GM19468 (cell line): ENCODE results near the gene MACROD2.
A peak's percentile ranks its signal among the peaks of the same experiment; 100 is the strongest.

Experiments used
- ATAC-seq: cut with Tn5 transposase; IDR thresholded peaks from one replicate; pipeline ENCODE4 v1.9.1; 2021; ENCODE audit warnings: mild to moderate bottlenecking, moderate library complexity, moderate number of reproducible peaks; ENCODE audit not compliant: unreplicated experiment; ENCODE audit errors: extremely low read depth

Gene MACROD2

DNA sequence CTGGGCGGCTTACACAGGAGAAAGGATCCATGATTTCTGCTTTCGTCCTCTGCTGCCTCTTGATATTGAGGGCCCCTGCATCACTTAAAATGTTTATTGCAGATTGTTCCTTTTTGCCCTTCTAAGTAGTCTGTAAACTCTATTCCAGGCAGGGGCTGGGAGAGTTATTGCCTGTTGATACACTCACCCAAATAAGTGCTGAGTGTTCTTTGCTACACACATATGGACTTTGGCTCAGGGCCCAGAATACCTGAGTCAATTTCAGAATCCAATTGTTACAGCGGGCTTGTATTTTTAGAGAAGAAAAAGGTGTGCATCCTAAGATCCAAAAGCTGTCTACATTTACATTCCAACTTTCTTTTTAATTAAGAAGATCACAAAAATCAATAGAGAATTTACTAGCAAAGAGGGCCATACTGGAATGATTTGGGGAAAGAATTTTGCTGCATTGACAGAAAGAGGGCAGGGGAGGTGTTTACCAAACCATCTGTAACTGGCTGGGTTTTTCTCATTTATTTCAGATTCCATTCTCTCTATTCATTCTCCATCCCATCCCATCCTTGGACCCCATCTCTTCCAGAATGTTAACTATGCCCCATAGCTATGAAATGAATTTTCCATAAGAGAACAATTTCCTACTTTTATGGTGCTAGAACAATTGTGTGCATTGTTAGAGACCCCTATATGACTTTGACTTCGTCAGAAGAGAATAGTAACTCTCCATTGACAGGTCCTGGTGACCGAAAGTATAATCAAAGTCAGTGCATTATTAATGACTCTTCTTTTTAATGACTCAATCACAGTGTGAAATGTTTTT, 1302.0 kb downstream of the MACROD2 start:
- ATAC-seq = no peak

DNA sequence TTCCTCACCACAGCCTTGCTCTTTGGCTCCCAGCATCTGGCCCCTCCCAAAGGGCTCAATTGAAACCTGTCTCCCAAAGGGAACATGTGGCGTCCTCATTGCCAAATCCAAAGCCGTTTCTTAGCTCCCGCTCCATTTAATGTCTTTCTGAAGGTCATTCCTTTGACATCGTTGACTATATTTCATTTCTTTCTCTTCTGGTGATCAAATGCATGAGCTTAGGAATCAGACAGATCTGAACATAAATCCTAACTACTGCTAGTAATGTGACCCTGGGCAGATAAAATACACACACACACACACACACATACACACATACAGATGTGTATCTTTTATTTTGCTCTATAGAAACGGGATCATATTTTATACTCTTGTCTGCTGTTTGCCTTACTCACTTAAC, 1306.8 kb downstream of the MACROD2 start:
- no peak for ATAC-seq

DNA sequence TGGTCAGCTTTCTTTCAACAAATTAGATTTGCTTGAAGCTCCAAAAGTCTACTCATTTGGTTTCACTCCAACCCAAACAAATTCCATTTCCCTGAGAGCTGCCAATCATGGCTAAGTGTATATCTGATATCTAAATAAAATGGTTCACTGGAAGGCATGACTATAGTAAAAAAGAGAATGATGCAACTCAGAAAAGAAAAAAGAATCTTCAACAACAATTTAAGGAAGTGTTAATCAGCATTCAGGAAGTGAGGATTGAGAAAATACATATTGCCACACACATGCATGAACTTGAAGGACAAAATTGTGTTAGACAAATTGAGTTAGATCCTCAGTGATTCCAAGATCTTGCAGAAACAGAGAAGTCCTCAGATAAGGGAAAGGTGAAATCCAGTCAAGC, 1315.0 kb downstream of the MACROD2 start:
- ATAC-seq = no peak

DNA sequence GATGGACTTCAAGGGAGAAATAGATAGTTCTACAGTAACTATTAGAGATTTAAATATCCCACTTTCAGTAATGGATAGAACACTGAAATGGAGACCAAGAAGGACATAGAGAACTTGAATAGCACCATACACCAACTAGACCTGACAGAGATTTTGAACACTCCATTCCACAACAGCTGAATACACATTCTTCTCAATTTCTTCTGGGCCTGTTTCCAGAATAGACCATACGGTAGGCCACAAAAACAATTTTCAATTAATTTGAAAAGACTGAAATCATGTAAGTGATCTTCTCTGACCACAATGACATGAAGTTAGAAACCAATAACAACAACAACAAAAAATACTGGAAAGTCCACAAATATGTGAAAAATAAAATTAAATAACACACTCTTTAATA, 1321.2 kb downstream of the MACROD2 start:
- no peak for ATAC-seq

DNA sequence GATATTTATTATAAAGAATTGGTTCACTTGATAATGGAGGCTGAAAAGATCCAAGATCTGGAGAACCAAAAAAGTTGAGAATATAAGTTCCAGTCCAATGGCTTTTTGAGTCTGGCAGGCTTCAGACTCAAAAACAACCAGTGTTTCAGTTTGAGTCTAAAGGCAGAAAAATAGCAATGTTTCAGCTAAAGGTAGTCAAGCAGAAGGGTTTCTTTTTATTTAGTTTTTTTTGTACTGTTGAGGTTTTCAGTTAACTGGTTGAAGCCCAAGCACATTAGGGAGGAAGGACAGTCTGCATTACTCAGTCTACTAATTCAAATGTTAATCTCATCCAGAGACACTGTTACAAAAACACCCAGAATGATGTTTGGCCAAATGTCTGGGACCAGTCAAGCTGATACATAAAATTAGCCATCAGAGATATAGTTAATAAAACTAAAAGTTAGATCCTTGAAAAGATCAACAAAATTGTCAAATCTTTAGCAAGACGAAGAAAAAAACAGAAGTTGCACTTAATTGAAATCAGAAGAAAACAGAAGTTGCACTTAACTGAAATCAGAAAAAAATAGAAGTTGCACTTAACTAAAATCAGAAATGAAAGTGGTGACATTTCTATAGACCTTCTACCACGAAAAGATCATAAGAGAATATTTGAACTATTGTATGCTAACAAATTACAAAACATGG, 1322.4 kb downstream of the MACROD2 start:
- ATAC-seq = peak; percentile 53

DNA sequence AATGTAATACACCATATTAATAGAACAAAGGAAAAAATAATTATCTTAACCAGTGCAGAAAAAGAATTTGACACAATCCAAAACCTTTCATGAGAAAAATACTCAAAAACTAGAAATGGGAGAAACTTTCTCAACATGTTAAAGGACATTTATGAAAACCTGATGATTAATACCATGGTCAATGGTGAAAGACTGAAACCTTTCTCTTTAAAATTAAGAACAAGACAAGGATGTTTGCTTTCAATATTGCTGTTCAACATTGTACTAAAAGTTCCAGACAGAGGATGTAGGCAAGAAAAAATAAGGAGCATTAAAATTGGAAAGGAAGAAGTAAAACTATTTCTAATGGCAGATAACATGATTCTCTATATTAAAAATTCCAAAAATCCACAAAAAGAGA, 1323.4 kb downstream of the MACROD2 start:
- ATAC-seq = no peak

DNA sequence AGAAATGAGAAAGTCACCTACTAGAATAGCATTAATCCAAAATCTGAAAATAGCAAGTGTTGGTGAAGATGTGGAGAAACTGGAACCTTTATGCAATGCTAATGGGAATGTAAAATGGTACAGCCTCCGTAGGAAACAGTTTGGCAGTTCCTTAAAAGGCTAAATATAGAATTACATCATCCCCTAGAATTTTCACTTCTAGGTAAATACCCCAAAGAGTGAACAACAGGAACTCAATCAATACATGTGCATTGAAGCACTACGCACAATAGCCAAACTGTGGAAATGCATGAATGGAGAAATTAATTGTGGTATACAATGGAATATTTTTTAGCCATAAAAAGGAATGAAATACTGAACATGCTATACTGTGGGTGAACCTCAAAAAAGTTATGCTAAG, 1324.1 kb downstream of the MACROD2 start:
- no peak for ATAC-seq

DNA sequence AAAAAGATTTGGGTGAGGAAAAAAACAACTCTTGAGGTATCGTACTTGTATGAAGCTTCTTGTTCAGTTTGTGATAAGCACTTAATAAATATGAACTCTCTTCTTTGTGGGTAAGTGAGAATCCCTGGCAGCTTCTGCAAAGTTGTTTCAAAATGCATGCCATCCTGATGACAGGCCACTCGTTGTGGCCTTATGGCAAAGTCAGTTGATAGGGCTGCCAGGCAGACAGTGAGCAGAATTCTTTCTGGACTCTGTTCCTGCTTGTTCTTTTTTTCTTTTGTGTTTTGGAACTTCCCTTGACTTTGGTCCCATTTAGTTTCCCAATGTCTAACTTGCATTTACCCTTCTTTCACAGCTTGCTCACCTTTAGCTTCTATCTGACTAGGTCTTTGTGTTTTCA, 1325.6 kb downstream of the MACROD2 start:
- ATAC-seq = no peak

DNA sequence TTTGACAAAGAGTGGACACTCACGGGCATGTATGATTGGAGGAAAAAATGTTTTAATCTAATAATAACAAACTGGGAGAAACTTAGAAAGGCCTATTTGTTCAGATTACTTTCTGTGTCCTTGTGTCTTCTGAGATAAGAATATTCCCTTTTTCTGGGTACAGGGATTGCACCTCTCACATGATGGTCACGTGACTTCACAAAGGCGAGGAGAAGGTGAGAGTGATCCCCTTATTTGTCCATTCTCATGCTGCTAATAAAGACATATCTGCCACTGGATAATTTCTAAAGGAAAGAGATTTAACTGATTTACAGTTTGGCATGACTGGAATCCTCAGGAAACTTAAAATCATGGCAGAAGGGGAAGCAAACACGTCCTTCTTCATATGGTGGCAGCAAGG, 1331.8 kb downstream of the MACROD2 start:
- no peak for ATAC-seq

DNA sequence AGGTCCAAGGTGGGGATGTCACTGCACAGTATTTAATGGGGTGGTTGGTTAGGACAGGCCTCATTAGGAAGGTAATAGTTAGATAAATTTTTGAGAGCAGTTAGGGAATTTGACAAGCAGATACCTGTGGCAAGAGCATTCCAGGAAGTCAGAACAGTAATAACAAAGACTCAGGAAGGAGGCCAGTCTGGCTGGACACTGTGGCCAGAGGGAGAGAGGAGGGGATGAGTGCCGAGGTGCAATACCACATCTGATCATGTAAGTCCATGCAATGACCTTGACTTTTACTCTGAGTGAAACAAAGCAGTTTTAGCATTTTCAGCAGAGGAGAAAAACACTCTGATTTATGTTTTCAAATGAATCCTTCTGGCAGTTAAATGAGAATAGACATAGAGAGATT, 1332.8 kb downstream of the MACROD2 start:
- no peak for ATAC-seq

DNA sequence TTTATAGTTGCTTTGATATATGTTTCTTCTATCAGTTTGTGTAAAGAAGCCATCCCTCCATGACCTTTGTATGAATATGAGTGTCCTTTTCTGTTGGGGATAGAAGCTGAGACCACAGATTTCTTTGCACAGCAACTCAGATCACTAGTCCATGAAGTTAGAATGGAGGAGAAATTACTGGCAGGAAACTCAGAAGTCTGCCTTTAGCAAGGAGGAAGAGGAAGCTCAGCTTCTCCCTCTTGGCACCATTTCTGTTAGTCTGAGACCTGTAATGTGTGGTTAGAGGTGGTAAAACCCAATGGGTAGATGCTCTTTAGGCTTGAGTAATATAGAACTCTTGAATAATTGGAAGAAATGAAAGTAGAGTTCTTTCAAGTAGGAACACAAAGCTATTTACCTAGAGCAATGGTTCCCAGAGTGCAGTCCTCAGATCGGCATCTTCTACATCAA, 1337.4 kb downstream of the MACROD2 start:
- ATAC-seq = no peak

DNA sequence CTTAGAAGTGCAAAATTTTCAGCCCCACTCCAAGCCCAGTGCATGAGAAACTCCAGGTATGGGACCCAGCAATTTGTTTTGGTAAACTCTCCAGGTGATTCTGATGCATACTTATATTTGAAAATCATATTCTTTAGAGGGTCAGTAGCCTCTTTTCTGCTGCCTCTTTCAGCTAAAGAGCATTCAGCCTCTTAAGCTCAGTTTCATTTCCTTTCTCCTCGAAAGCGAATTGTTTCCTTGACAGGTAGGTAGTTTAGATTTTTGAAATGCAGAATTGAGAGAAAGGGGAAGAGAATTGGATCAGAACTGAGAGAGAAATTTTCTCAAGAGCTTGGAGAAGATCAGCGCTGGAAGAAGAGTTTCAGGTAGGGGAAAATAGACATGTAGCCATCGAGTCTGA, 1337.9 kb downstream of the MACROD2 start:
- no peak for ATAC-seq

DNA sequence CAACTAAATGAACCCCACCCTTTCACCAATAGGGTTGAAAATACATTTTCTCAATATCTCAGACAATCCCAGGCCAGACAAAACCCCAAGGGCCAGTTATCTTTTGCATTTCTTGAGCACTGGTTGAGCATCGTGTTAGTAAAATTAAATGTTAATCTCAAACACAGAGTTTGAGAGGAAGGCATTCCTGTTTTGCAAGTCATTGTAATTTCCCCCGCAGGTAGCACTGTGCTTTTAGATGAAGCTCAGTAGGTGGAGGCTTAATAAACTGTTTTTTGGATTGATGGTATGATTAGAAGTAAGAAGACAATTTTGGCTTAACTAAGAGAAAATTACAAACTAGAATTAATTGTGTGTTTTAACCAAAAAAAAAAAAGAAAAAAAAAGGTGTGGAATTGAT, 1340.7 kb downstream of the MACROD2 start:
- ATAC-seq = no peak

DNA sequence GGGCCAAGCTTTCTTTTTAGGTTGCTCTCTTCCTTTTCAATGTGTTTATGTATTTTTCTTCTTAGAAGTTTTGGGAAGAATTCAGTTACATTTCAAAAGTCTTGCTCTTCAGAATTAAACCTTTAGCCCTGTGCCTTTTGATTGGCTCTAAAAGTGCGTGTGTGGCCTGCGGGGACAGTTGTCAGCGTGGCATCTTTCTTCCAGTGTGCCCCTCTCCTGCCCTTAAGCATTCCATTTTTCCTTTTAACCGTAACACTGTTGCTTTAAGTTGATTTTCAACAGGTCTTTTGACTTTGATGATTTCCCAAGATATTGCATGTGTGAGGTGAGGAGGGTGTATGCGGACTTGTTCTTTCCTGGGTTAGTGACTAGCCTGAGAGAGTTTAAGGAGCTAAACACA, 1341.2 kb downstream of the MACROD2 start:
- ATAC-seq = no peak

DNA sequence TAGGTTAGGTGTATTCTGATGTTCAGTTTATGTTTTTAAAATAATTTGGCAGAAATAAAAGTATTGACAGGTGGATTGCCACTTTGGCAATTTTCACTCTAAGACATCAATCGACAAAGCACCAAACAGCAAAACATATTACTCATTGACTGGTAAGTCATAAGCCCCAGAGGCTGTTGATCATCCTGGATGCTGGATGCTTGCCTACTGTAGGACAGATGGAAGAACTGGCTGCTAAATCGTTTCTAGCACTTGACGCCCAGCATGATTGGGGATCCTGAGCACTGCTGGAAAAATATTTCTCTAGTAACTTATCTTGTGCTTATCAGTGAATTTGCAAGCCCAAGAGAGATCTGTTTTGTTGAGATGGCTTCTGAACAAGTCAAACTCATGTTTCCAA, 1343.9 kb downstream of the MACROD2 start:
- ATAC-seq = no peak

DNA sequence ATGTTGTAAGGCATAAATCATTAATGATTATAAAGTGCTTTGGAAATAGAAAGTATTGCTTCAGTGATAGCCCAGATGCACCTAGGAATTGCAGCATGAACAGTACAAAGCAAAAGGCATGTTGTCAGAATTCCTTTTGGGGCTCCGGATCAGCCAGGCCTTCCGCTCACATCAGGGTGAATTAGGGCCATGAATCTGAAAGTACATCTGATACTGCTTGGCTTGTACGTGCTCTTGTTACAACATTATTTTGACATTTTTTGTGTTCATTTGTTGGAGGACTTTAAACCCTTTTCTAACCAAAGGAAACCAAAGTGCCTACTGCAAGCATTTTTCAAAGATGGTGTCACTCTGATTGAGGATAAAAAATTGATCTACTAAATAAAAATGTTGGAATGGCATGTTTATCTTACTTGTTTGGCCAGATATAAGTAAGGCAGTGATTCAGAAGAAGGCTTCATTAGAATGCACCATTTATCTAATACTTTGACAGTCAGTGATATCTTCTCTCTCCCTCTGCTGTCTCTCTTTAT, 1347.7 kb downstream of the MACROD2 start:
- no peak for ATAC-seq

DNA sequence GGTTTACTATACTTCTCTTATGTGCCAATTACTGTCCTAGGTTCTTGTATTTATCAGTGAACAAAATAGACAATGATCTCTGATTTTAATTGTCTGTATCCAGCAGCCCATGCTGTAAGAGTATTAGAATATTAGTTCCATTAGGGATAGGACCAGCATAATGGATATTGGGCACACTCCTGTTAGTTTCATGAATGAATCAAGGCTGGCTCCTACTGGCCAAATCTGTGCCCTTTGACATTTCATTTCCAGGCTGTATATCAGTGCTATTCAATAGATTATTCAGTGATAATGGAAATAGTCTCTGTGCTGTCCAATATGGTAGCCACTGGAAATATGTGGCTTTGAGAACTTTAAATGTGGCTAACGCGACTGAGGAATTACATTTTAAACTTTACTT, 1350.0 kb downstream of the MACROD2 start:
- ATAC-seq = no peak

DNA sequence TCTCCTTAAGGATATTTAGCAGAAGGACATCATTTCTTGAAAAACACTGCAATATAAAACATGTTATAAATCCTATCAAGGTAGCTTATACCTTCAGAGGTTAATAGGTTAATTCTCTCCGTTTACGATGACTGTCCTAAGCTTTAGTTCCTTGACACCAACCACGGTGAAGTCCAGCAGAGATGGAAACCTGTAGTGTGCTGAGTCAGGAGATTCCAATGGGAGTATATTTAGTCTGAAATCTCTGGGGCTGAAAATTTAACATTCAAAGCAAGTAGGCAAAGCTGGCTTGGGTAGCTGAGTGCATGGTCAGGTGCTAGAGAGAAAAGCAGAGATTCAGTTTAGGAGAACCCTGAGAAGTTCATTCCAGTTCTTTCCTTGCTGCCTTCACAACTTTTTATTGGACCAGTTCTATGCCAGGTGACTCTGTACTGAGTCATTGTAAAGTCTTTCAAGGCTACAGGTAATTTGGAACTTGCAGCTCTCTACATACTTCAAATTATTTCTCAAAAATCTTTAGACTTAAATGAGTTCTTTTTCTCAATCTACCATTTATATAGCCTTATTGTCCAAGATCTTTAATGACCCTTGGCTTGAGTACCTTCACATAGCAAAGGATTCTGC, 1351.5 kb downstream of the MACROD2 start:
- no peak for ATAC-seq

DNA sequence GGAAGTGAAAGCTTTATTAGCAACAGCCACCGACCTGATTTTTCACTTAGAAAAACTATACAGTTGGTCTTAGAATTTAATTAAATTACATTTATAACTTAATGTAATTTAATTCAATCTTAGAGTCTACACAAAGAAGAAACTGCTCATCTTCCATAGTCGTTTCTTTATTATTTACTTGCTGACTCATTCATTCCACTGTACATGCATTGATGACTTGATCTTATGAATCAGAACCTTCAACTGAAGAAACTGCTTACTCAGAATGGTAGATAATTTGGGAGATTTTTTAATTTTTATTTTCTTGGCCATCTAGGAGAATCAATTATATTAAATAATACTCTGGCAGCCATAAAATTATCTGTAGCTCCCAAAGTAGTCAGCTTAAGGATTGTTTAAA, 1363.7 kb downstream of the MACROD2 start:
- no peak for ATAC-seq

DNA sequence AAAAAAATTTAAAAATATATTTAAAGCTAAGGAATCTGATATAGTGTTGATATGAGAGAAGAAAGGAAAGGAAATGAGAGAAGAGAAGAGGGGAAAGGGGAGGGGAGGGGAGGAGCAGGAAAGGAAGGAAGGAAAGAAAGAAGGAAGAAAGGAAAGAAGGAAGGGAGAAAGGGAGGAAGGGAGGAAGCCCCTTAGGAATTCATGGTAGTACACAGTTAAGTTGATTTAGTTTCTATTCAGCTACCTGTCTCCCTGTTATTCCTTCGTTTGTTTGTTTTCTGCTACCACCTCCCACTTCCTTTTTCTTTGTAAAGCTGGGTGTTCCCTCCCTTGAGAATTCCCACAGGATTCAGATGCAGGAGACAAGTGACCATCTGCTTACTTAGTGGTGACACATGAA, 1367.5 kb downstream of the MACROD2 start:
- no peak for ATAC-seq

DNA sequence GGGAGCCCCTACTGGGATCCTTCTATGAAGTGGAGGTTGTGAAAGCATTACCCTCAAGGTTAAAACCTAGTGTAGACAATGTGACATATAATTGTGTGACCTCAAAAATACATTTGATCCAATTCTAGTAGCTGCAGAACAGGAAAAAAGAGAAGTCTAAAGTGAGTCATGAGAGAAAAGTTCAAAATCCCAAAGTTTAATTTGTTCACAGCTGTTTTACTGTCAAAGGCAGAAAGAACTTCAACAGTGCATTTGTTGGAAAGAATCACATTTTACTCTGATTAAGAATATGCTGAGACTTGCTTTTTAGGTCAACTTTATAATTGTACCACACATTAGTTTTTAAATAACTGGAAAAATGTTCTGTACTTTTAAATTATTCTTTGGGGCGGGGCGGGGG, 1369.5 kb downstream of the MACROD2 start:
- no peak for ATAC-seq
